Colonic mucosa (tissue), 4 donors: ENCODE measurements around the gene ZNF592. TPM values are rescaled to one million over a fixed set of nuclear protein-coding genes. Genes with fewer than 3 reads are reported as not detected.

Source experiments
- DNase-seq: peaks from one replicate; pipeline ENCODE4 v3.0.0-alpha.2; 2020
- H3K27ac ChIP-seq: fragments of 200-600 bp; one replicate; pipeline ENCODE4 v1.8.0; 2021
- H3K27me3 ChIP-seq: fragments of 200-600 bp; one replicate; pipeline ENCODE4 v1.8.0; 2021
- H3K36me3 ChIP-seq: fragments of 200-600 bp; one replicate; pipeline ENCODE4 v1.8.0; 2021
- H3K4me1 ChIP-seq: fragments of 200-600 bp; one replicate; pipeline ENCODE4 v1.8.0; 2021; ENCODE audit warnings: mild to moderate bottlenecking
- H3K4me3 ChIP-seq: fragments of 200-600 bp; one replicate; pipeline ENCODE4 v1.8.0; 2021
- H3K9ac ChIP-seq, 2 donors: one replicate each; pipeline ENCODE4 v1.7.0; 2013; ENCODE audit warnings: control low read depth in 2 of 2, low read depth in 2 of 2, low read length in 2 of 2
- H3K9me3 ChIP-seq: fragments of 200-600 bp; one replicate; pipeline ENCODE4 v1.8.0; 2021
- intact Hi-C: fragments of 100-400 bp; cut with DNase I; formaldehyde crosslinking; loops from one replicate; pipeline ENCODE4 v1.14.1; 2022
- total RNA-seq, 2 donors: library from RNA; stranded (reverse); fragmentation: NEBNext Ultra II Directional in 1 of 2; extraction: Animal tissue kit (Norgen Biotek cat#: 25700) in 1 of 2; gene quantifications; one replicate each; pipeline ENCODE4 v1.2.1, GENCODE V29; 2021
- TF ChIP-seq, protein P1 (sequence below): fragments of 200-600 bp; IDR thresholded peaks from one replicate; pipeline ENCODE4 v1.8.0; 2022; ENCODE audit warnings: antibody characterized with exemption, mild to moderate bottlenecking
- donor health status: healthy.
- donor health status: DM: no; HTN: no; CAD: no.
- donor health status: DM: no; HTN: no; CAD: no.

Gene ZNF592
- total RNA-seq, 2 donors from 2014 or later: 25.9 to 27.0 TPM

DNA sequence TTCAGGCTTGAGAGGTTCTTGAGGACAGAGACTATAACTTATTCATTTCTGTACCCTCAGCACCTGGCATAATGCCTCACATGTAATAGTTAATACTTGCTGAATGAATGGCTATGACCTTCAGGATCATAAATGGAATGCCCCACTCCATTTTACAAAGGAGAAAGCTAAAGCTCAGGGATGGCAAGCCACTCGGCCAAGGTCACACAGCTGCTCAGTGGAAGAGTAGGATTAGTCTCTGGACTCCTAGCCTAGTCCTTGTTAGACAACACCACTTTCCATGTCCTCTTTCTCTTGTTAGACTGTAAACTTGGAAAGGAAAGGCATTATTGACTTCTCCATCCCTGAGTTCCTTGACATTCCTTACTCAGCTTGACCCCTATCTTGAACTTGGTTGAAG lies 65.5 kb downstream of the ZNF592 start:
- H3K27me3 ChIP-seq: no peaks in the 10 kb centered on the region
- DNase-seq: no peak
- H3K4me1 ChIP-seq: no peaks in the 10 kb centered on the region
- no peak overlapping the region for H3K4me3 ChIP-seq
- no peak overlapping the region for H3K9ac ChIP-seq
- TF ChIP-seq, protein P1, sequence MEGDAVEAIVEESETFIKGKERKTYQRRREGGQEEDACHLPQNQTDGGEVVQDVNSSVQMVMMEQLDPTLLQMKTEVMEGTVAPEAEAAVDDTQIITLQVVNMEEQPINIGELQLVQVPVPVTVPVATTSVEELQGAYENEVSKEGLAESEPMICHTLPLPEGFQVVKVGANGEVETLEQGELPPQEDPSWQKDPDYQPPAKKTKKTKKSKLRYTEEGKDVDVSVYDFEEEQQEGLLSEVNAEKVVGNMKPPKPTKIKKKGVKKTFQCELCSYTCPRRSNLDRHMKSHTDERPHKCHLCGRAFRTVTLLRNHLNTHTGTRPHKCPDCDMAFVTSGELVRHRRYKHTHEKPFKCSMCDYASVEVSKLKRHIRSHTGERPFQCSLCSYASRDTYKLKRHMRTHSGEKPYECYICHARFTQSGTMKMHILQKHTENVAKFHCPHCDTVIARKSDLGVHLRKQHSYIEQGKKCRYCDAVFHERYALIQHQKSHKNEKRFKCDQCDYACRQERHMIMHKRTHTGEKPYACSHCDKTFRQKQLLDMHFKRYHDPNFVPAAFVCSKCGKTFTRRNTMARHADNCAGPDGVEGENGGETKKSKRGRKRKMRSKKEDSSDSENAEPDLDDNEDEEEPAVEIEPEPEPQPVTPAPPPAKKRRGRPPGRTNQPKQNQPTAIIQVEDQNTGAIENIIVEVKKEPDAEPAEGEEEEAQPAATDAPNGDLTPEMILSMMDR: no peak
- no peaks in the 10 kb centered on the region for H3K9me3 ChIP-seq
- H3K27ac ChIP-seq: no peak overlapping the region
- no peaks in the 10 kb centered on the region for H3K36me3 ChIP-seq
- intact Hi-C loops: no loop called here

- intact Hi-C loops: no loop called here
- TF ChIP-seq, protein P1: no peak
- H3K9ac ChIP-seq: no peak overlapping the region
- no peaks in the 10 kb centered on the region for H3K9me3 ChIP-seq
- H3K4me1 ChIP-seq: no peaks in the 10 kb centered on the region
- no peaks in the 10 kb centered on the region for H3K36me3 ChIP-seq
- H3K27me3 ChIP-seq: no peaks in the 10 kb centered on the region
- H3K27ac ChIP-seq: no peak overlapping the region
- H3K4me3 ChIP-seq: no peak overlapping the region
- no peak for DNase-seq
These were observed 66.5 kb downstream of the ZNF592 start for GRCh38 chr15:84814916-84815315.

GRCh38 chr15:84816694-84817465 lies 68.5 kb downstream of the ZNF592 start, which contains the start of gene ALPK3:
Gene ALPK3, plus strand, starts transcription at chr15:84817356. Its CDS starts 97 bp downstream, at chr15:84817453.
- Histone ChIP-seq H3K36me3 (no peaks in the 10 kb centered on the region), H3K9me3 (no peaks in the 10 kb centered on the region), H3K4me1 (no peaks in the 10 kb centered on the region), H3K9ac (peak within 1 kb of the TSS in 1 of 2 donors; percentile 58), H3K27me3 (no peaks in the 10 kb centered on the region), H3K4me3 (peak within 1 kb of the TSS; percentile 26), H3K27ac (no peak within 1 kb of the TSS)
- no peak for DNase-seq
- TF ChIP-seq, protein P1: no peak
- intact Hi-C loops: no loop called here

DNA sequence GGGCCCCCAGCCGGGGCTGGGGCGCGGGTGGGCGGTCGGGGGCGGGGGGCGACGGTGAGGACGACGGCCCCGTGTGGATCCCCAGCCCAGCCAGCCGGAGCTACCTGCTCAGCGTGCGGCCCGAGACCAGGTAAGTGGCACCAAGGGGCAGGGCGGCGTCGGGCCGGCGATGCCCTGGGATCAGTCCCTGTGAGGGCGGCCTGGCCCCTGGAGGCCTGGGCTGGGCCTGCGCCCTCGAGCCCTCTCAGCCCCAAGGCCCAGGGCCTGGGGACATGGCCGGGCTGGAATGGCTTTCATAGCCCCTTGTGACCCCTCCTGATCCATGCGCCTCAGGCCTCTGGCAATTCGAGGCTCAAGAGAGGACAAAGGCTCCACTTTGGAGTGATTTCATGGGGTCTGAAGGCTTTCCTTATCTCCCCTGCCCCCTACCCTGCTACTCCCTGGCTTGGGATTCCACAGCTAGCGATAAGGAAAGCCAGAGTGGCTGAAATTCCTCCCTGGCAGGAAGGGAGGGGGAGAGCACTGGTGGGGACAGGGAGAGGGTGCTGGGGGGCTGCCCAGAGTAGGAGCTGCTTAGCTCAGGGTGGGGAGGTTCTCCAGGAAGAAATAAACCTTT lies 69.2 kb downstream of the ZNF592 start:
- Histone ChIP-seq H3K36me3 (no peaks in the 10 kb centered on the region), H3K27me3 (no peaks in the 10 kb centered on the region), H3K27ac (no peak overlapping the region), H3K4me3 (peak overlapping the region; percentile 26), H3K4me1 (no peaks in the 10 kb centered on the region), H3K9ac (peak overlapping the region in 1 of 2 donors; percentile 58), H3K9me3 (no peaks in the 10 kb centered on the region)
- no peak for DNase-seq
- intact Hi-C loops: no loop called here
- TF ChIP-seq, protein P1: no peak

DNA sequence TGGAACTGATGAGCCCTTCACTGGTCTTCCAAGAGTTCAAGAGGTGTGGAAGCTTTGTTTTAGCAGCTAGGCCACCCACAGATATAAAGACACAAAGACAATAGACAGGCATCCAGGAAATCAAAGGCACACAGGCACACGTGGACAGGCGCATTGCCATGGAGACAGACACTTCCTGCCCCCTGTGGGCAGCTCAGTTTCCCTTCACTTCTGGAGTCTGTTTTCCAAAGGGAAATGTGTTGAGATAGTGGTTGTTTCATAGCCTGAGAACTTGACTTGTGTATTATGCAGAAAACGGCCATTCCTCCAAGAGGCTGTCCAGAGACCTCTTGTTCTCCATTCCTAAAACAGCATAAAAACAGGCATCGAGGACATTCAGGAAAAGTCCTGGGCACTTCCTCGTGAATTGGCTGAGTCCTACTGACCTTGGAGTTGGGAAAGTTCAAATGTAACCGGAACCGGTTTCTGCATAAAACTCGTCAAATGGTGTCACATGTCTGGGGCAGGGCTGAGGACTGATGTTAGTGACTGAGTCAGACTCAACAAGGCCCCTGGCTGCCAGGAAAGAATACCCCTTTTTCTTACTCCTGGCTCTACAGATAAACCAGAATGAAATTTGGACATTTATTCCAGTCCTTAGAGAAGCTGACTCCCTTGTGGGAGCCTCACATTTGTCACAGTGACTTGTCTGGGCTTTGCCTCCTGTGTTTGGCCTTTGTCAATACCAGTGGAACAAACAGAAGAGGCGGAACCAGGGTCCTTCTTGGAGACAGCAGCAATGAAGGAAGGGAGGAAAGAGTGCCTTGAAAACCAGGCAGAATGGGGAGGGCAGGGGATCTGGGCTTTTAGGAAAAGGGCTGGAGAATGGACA lies 70.1 kb downstream of the ZNF592 start:
- Histone ChIP-seq H3K27ac (no peak overlapping the region), H3K4me3 (no peak overlapping the region), H3K9ac (no peak overlapping the region), H3K36me3 (no peaks in the 10 kb centered on the region), H3K4me1 (no peaks in the 10 kb centered on the region), H3K27me3 (no peaks in the 10 kb centered on the region), H3K9me3 (no peaks in the 10 kb centered on the region)
- DNase-seq: no peak
- intact Hi-C loops: no loop called here
- TF ChIP-seq, protein P1: no peak
